Measurements from ENCODE around the gene MRTFA. TPM values are rescaled to one million over a fixed set of nuclear protein-coding genes. Genes with fewer than 3 reads are reported as not detected.

The MRTFA gene
- total RNA-seq, 2 experiments from 2014 or later, result 47.7 to 66.9 TPM

DNA sequence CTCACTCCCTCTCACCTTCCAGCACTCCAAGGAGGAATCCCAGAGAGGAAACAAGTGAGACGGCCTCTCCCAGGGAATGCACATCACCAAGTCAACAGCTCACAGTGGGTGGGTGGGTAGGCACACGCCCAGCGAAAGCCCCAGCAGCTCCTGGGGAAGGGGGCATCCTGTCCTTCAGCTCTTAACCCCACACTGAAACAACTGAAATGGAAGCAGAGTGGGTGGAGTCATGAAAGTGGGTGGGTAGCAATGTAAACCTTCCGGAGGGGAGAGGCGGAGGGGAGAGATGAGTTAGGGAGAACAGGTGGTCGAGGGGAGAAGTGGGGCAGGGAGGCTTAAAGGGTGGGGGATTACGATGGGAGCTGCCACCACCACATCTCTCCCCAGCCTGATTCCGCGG lies 48.2 kb upstream of the MRTFA start:
- Histone ChIP-seq H3K27ac (ENCODE audit: low read depth, low read length, poor library complexity, severe bottlenecking) (no peak overlapping the region), H3K4me2 (ENCODE audit: low read length) (no peak overlapping the region), H3K4me1 (ENCODE audit: insufficient read depth, low read length, poor library complexity, severe bottlenecking) (peaks cover 22% of the 10 kb centered on the region), H3K9me3 (ENCODE audit: low read length) (no peaks in the 10 kb centered on the region), H3K9me2 (ENCODE audit: insufficient read depth, low read length) (no peaks in the 10 kb centered on the region), H3K79me2 (ENCODE audit: insufficient read depth, low read depth, low read length) (no peaks in the 10 kb centered on the region), H2AFZ (ENCODE audit: low read length) (no peak overlapping the region), H3K36me3 (ENCODE audit: insufficient read depth, low read length) (no peaks in the 10 kb centered on the region), H4K20me1 (ENCODE audit: insufficient read depth, low read length) (no peaks in the 10 kb centered on the region), H3K4me3 (ENCODE audit: low read depth, low read length, poor library complexity, severe bottlenecking) (no peak overlapping the region)
- BruUV-seq (replicated peaks), result no TSS peak
- TF ChIP-seq, protein P1, sequence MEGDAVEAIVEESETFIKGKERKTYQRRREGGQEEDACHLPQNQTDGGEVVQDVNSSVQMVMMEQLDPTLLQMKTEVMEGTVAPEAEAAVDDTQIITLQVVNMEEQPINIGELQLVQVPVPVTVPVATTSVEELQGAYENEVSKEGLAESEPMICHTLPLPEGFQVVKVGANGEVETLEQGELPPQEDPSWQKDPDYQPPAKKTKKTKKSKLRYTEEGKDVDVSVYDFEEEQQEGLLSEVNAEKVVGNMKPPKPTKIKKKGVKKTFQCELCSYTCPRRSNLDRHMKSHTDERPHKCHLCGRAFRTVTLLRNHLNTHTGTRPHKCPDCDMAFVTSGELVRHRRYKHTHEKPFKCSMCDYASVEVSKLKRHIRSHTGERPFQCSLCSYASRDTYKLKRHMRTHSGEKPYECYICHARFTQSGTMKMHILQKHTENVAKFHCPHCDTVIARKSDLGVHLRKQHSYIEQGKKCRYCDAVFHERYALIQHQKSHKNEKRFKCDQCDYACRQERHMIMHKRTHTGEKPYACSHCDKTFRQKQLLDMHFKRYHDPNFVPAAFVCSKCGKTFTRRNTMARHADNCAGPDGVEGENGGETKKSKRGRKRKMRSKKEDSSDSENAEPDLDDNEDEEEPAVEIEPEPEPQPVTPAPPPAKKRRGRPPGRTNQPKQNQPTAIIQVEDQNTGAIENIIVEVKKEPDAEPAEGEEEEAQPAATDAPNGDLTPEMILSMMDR (conservative IDR thresholded peaks at IDR 0.05; ENCODE audit: low read length), result no peak
- TF ChIP-seq EZH2phosphoT487 (IDR thresholded peaks at IDR 0.05; ENCODE audit: borderline replicate concordance, low read depth, low read length), result no peak
- no peak for DNase-seq (ENCODE audit: low spot score)
- POLR2A ChIA-PET, result interaction anchor here (0.5 kb wide), 1 partner anchor 229 kb away, joined by 3 read pairs; no protein-coding TSS in a partner anchor
- intact Hi-C loops (cut with micrococcal nuclease; ENCODE audit: unreplicated experiment), result no loop called here
- CTCF ChIA-PET (ENCODE audit: unreplicated experiment), result no interaction called here

DNA sequence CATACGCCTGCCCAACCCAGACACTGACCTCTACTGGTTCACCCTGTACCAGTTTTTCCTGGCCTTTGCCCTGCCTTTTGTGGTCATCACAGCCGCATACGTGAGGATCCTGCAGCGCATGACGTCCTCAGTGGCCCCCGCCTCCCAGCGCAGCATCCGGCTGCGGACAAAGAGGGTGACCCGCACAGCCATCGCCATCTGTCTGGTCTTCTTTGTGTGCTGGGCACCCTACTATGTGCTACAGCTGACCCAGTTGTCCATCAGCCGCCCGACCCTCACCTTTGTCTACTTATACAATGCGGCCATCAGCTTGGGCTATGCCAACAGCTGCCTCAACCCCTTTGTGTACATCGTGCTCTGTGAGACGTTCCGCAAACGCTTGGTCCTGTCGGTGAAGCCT lies 44.9 kb upstream of the MRTFA start:
- H3K4me2 ChIP-seq (ENCODE audit: low read length), result no peak overlapping the region
- H2AFZ ChIP-seq (ENCODE audit: low read length), result no peak overlapping the region
- peaks cover 22% of the 10 kb centered on the region for H3K4me1 ChIP-seq (ENCODE audit: insufficient read depth, low read length, poor library complexity, severe bottlenecking)
- H3K9me3 ChIP-seq (ENCODE audit: low read length), result no peaks in the 10 kb centered on the region
- BruUV-seq (replicated peaks), result no TSS peak
- intact Hi-C loops (cut with micrococcal nuclease; ENCODE audit: unreplicated experiment), result no loop called here
- TF ChIP-seq, protein P1 (conservative IDR thresholded peaks at IDR 0.05; ENCODE audit: low read length), result no peak
- TF ChIP-seq EZH2phosphoT487 (IDR thresholded peaks at IDR 0.05; ENCODE audit: borderline replicate concordance, low read depth, low read length), result no peak
- no peaks in the 10 kb centered on the region for H4K20me1 ChIP-seq (ENCODE audit: insufficient read depth, low read length)
- no peak overlapping the region for H3K27ac ChIP-seq (ENCODE audit: low read depth, low read length, poor library complexity, severe bottlenecking)
- H3K4me3 ChIP-seq (ENCODE audit: low read depth, low read length, poor library complexity, severe bottlenecking), result no peak overlapping the region
- ChIA-PET POLR2A (no interaction called here), CTCF (ENCODE audit: unreplicated experiment) (no interaction called here)
- H3K9me2 ChIP-seq (ENCODE audit: insufficient read depth, low read length), result no peaks in the 10 kb centered on the region
- no peak for DNase-seq (ENCODE audit: low spot score)
- H3K36me3 ChIP-seq (ENCODE audit: insufficient read depth, low read length), result no peaks in the 10 kb centered on the region
- H3K79me2 ChIP-seq (ENCODE audit: insufficient read depth, low read depth, low read length), result no peaks in the 10 kb centered on the region

DNA sequence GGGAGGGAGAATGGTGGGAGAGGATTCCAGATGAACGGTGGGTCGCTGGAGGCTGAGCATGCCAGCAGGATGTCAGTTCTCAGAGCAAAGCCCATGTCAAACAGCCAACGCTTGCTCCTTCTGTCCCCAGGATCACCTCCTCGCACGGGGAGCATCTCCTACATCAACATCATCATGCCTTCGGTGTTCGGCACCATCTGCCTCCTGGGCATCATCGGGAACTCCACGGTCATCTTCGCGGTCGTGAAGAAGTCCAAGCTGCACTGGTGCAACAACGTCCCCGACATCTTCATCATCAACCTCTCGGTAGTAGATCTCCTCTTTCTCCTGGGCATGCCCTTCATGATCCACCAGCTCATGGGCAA lies 44.3 kb upstream of the MRTFA start:
- Histone ChIP-seq H3K36me3 (ENCODE audit: insufficient read depth, low read length) (no peaks in the 10 kb centered on the region), H3K4me2 (ENCODE audit: low read length) (no peak overlapping the region), H3K4me3 (ENCODE audit: low read depth, low read length, poor library complexity, severe bottlenecking) (no peak overlapping the region), H3K9me3 (ENCODE audit: low read length) (no peaks in the 10 kb centered on the region), H2AFZ (ENCODE audit: low read length) (no peak overlapping the region), H3K4me1 (ENCODE audit: insufficient read depth, low read length, poor library complexity, severe bottlenecking) (peaks cover 22% of the 10 kb centered on the region), H4K20me1 (ENCODE audit: insufficient read depth, low read length) (no peaks in the 10 kb centered on the region), H3K9me2 (ENCODE audit: insufficient read depth, low read length) (no peaks in the 10 kb centered on the region), H3K27ac (ENCODE audit: low read depth, low read length, poor library complexity, severe bottlenecking) (no peak overlapping the region), H3K79me2 (ENCODE audit: insufficient read depth, low read depth, low read length) (no peaks in the 10 kb centered on the region)
- ChIA-PET CTCF (ENCODE audit: unreplicated experiment) (no interaction called here), POLR2A (no interaction called here)
- no peak for DNase-seq (ENCODE audit: low spot score)
- TF ChIP-seq, protein P1 (conservative IDR thresholded peaks at IDR 0.05; ENCODE audit: low read length), result no peak
- no peak for TF ChIP-seq EZH2phosphoT487 (IDR thresholded peaks at IDR 0.05; ENCODE audit: borderline replicate concordance, low read depth, low read length)
- intact Hi-C loops (cut with micrococcal nuclease; ENCODE audit: unreplicated experiment), result no loop called here
- BruUV-seq (replicated peaks), result no TSS peak
